ENCODE data around the gene PRELID2.
"Not testable (repeated sequence)": the region's sequence is repeated elsewhere in the genome, so short reads cannot be mapped to it uniquely, and the experiment has no call there.

The PRELID2 gene

GRCh38 chr5:145836241-145836640, 1.1 kb upstream of the PRELID2 start:
- not testable (repeated sequence) for DNase-seq

GRCh38 chr5:145835848-145836239, 702 bp upstream of the PRELID2 start:
- DNase-seq: no peak

GRCh38 chr5:145834554-145834916, 607 bp downstream of the PRELID2 start:
- no peak for DNase-seq

- DNase-seq: no peak
Observed at GRCh38 chr5:145833631-145834200, 1.4 kb downstream of the PRELID2 start.

GRCh38 chr5:145830594-145830993, 4.5 kb downstream of the PRELID2 start:
- no peak for DNase-seq

- no peak for DNase-seq
Observed at GRCh38 chr5:145829708-145830361, 5.3 kb downstream of the PRELID2 start.

GRCh38 chr5:145826895-145827674, 8.1 kb downstream of the PRELID2 start:
- no peak for DNase-seq

- DNase-seq: no peak
Observed at GRCh38 chr5:145825751-145826180, 9.4 kb downstream of the PRELID2 start.

- DNase-seq: no peak
Observed at GRCh38 chr5:145824040-145824439, 11.1 kb downstream of the PRELID2 start.

GRCh38 chr5:145818604-145819003, 16.5 kb downstream of the PRELID2 start:
- no peak for DNase-seq

- DNase-seq: no peak
Observed at GRCh38 chr5:145812877-145813276, 22.3 kb downstream of the PRELID2 start.

GRCh38 chr5:145811834-145812625, 23.1 kb downstream of the PRELID2 start:
- no peak for DNase-seq

GRCh38 chr5:145806923-145807322, 28.2 kb downstream of the PRELID2 start:
- no peak for DNase-seq

- DNase-seq: no peak
Observed at GRCh38 chr5:145805819-145806218, 29.3 kb downstream of the PRELID2 start.

- no peak for DNase-seq
Observed at GRCh38 chr5:145804701-145805100, 30.4 kb downstream of the PRELID2 start.

GRCh38 chr5:145803112-145804004, 31.8 kb downstream of the PRELID2 start:
- no peak for DNase-seq

GRCh38 chr5:145801195-145801594, 33.9 kb downstream of the PRELID2 start:
- no peak for DNase-seq

GRCh38 chr5:145800181-145800580, 35.0 kb downstream of the PRELID2 start:
- DNase-seq: no peak

- not testable (repeated sequence) for DNase-seq
Observed at GRCh38 chr5:145798503-145798902, 36.6 kb downstream of the PRELID2 start.

- DNase-seq: no peak
Observed at GRCh38 chr5:145797336-145797735, 37.8 kb downstream of the PRELID2 start.

GRCh38 chr5:145796318-145796717, 38.8 kb downstream of the PRELID2 start:
- no peak for DNase-seq

- no peak for DNase-seq
Observed at GRCh38 chr5:145793574-145793973, 41.6 kb downstream of the PRELID2 start.

Measured in stimulated activated CD4-positive, alpha-beta T cell treated with anti-CD3 and anti-CD28 coated beads, Interleukin-12 subunit alpha, Interleukin-12 subunit beta, amount 100 ng/mL, for 4 hours (primary cell).